HG03064 (cell line): Measurements from ENCODE around the gene NADSYN1.

ENCODE experiments used
- ATAC-seq: cut with Tn5 transposase; IDR thresholded peaks from one replicate; pipeline ENCODE4 v1.9.1; 2021; ENCODE audit warnings: low read depth; ENCODE audit not compliant: unreplicated experiment

Gene NADSYN1

GRCh38 chr11:71489311-71490043 lies 36.5 kb downstream of the NADSYN1 start:
- no peak for ATAC-seq

- ATAC-seq, result no peak
Measured at GRCh38 chr11:71490044-71490730, 37.2 kb downstream of the NADSYN1 start.

- no peak for ATAC-seq
Measured at GRCh38 chr11:71490731-71491390, 37.9 kb downstream of the NADSYN1 start.

GRCh38 chr11:71491531-71491930 lies 38.5 kb downstream of the NADSYN1 start:
- no peak for ATAC-seq

GRCh38 chr11:71491940-71492339 lies 38.9 kb downstream of the NADSYN1 start:
- no peak for ATAC-seq

GRCh38 chr11:71495286-71496230 lies 42.6 kb downstream of the NADSYN1 start:
- ATAC-seq, result no peak

- no peak for ATAC-seq
Measured at GRCh38 chr11:71496421-71496820, 43.4 kb downstream of the NADSYN1 start.

- no peak for ATAC-seq
Measured at GRCh38 chr11:71498091-71498490, 45.1 kb downstream of the NADSYN1 start.

GRCh38 chr11:71499125-71499524 lies 46.1 kb downstream of the NADSYN1 start:
- ATAC-seq, result no peak

GRCh38 chr11:71499546-71499945 lies 46.5 kb downstream of the NADSYN1 start:
- no peak for ATAC-seq

- ATAC-seq, result no peak
Measured at GRCh38 chr11:71500601-71501021, 47.6 kb downstream of the NADSYN1 start.

- ATAC-seq, result no peak
Measured at GRCh38 chr11:71501071-71501985, 48.3 kb downstream of the NADSYN1 start.

- no peak for ATAC-seq
Measured at GRCh38 chr11:71502026-71502425, 49.0 kb downstream of the NADSYN1 start.

GRCh38 chr11:71502871-71503435 lies 50.0 kb downstream of the NADSYN1 start:
- ATAC-seq, result no peak

- no peak for ATAC-seq
Measured at GRCh38 chr11:71504531-71504930, 51.5 kb downstream of the NADSYN1 start.

GRCh38 chr11:71505001-71505400 lies 52.0 kb downstream of the NADSYN1 start:
- no peak for ATAC-seq

- ATAC-seq, result no peak
Measured at GRCh38 chr11:71505781-71506180, 52.8 kb downstream of the NADSYN1 start.

- ATAC-seq, result no peak
Measured at GRCh38 chr11:71507102-71507501, 54.1 kb downstream of the NADSYN1 start.
